Aorta (tissue), 5 donors: ENCODE measurements around the gene UAP1. TPM values are rescaled to one million over a fixed set of nuclear protein-coding genes. Genes with fewer than 3 reads are reported as not detected.

Experiments used
- ATAC-seq: fragments of 200-7000 bp; cut with Tn5 transposase; one replicate; pipeline ENCODE4 v1.9.1; 2022; ENCODE audit warnings: moderate library complexity; ENCODE audit not compliant: low FRiP score
- DNase-seq, 2 donors: peaks; one replicate each; pipeline ENCODE4 v3.0.0-alpha.2; 2020
- H3K27ac ChIP-seq, 2 donors: one replicate each; pipeline ENCODE4 v1.5.1; 2013; ENCODE audit warnings: low read length in 2 of 2, mild to moderate bottlenecking in 2 of 2, moderate library complexity in 2 of 2, control low read depth in 1 of 2, inconsistent platforms in 1 of 2, low read depth in 1 of 2
- H3K27me3 ChIP-seq, 2 donors: one replicate each; pipeline ENCODE4 v1.6.1; 2013; ENCODE audit warnings: control low read depth in 1 of 2, low read length in 1 of 2, mild to moderate bottlenecking in 1 of 2, moderate library complexity in 1 of 2; ENCODE audit not compliant: insufficient read depth in 2 of 2, control insufficient read depth in 1 of 2
- H3K36me3 ChIP-seq, 2 donors: one replicate each; pipeline ENCODE4 v1.6.1; 2013; ENCODE audit warnings: control low read depth in 1 of 2, low read length in 1 of 2, mild to moderate bottlenecking in 1 of 2; ENCODE audit not compliant: insufficient read depth in 2 of 2, control insufficient read depth in 1 of 2
- H3K4me1 ChIP-seq, 2 donors: one replicate each; pipeline ENCODE4 v1.6.1; 2013; ENCODE audit warnings: low read length in 2 of 2, control low read depth in 1 of 2, mild to moderate bottlenecking in 1 of 2, moderate library complexity in 1 of 2; ENCODE audit not compliant: insufficient read depth in 2 of 2, control insufficient read depth in 1 of 2
- H3K4me3 ChIP-seq, 2 donors: one replicate each; pipeline ENCODE4 v1.5.1; 2013; ENCODE audit warnings: low read length in 2 of 2, control low read depth in 1 of 2, mild to moderate bottlenecking in 1 of 2
- H3K9me3 ChIP-seq: one replicate; pipeline ENCODE4 v1.6.1; 2013; ENCODE audit warnings: mild to moderate bottlenecking, low read length; ENCODE audit not compliant: control insufficient read depth
- WGBS, 2 donors: extraction: QIAGEN DNeasy Blood & Tissue Kit; methylation state at CpG; one replicate each; pipeline ENCODE4 v1.1.7; 2013; 5-methylcytosine and 5-hydroxymethylcytosine counted together
- intact Hi-C, 2 donors: fragments of 100-400 bp; cut with DNase I; formaldehyde crosslinking; loops; one replicate each; pipeline versions ENCODE4 v1.14.2 to v1.15.0; 2022
- polyA plus RNA-seq, 2 donors: library from polyadenylated mRNA; stranded (reverse); fragments of 200-250 nt; gene quantifications; one replicate each; pipeline ENCODE4 v1.2.3, GENCODE V29; 2013
- total RNA-seq, 2 donors: library from RNA; stranded (reverse); fragmentation: NEBNext Ultra II Directional; extraction: Animal tissue kit (Norgen Biotek cat#: 25700); gene quantifications; one replicate each; pipeline ENCODE4 v1.2.1, GENCODE V29; 2021
- donor health status: healthy with polysubstance abuse.
- donor health status: Bipolar disorder and iron deficiency.
- donor health status: DM: no; HTN: no; CAD: no.
- donor health status: DM: no; HTN: no; CAD: no.
- donor health status: DM: yes; HTN: yes; CAD: no.

UAP1 gene
- total and polyA plus RNA-seq, 4 donors = 32.2 to 138 (median 73.3) TPM

DNA sequence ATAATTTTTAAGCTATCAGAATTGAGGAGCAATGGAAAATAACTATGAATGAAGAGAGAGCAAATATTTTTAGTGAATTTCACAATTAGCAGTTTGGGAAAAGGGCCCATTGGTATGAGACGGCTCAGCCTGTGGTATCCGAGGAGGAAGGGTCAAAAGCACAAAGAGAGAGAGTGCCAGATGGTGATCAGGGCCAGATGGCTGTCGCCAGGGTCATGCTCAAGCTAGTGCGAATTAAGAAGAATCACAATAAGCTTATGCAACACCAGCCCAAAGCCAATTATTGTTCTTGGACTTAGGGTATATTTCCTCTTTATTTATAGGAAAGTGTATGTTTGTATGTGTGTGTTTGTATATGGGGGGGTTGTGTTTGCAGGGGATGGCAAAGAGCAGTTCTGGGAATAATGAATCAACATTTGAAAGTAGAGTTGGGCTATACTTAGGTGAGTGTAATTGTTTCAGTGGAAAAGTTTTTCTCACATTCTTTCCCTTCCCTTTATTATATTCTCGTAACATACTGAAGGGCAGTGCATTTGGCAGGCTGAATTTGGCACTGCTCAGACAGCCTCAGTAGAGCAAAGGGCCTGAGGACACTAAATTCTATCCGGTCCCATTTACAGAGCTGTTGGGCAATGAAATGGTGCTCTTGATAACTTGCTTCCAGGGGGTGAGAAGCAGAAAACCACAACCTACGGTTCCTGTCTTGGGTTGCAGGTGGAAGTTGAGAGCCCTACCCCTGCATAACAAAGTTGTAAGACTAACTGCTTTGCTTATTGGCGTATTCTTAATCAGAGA is 51.3 kb downstream of the UAP1 start:
- WGBS, 2 donors = 11 to 12% methylated on average over 8 of the region's 8 CpGs
- intact Hi-C loops = loop anchor here (5.0 kb wide), 1 partner anchor 189 kb away; no protein-coding TSS in a partner anchor
- H3K27me3 ChIP-seq = no peaks in the 10 kb centered on the region
- no peaks in the 10 kb centered on the region for H3K9me3 ChIP-seq
- peaks cover 0 to 6% of the 10 kb centered on the region in 2 donors for H3K4me1 ChIP-seq
- H3K4me3 ChIP-seq = no peak overlapping the region
- peak overlapping the region in 1 of 2 donors; percentile 89 for H3K27ac ChIP-seq
- H3K36me3 ChIP-seq = peaks cover 0 to 2% of the 10 kb centered on the region in 2 donors
- peak in 1 of 2 donors; percentile 59 for DNase-seq
- ATAC-seq = peak; percentile 87

- no peak for ATAC-seq
- WGBS, 2 donors = 91 to 94% methylated on average over 1 of the region's 1 CpG
- no peak for DNase-seq
- intact Hi-C loops = no loop called here
- no peak overlapping the region for H3K27ac ChIP-seq
- no peaks in the 10 kb centered on the region for H3K27me3 ChIP-seq
- H3K4me3 ChIP-seq = no peak overlapping the region
- peaks cover 0 to 6% of the 10 kb centered on the region in 2 donors for H3K4me1 ChIP-seq
- no peaks in the 10 kb centered on the region for H3K9me3 ChIP-seq
- no peaks in the 10 kb centered on the region for H3K36me3 ChIP-seq
These were observed 55.3 kb downstream of the UAP1 start for GRCh38 chr1:162616848-162617247.

DNA sequence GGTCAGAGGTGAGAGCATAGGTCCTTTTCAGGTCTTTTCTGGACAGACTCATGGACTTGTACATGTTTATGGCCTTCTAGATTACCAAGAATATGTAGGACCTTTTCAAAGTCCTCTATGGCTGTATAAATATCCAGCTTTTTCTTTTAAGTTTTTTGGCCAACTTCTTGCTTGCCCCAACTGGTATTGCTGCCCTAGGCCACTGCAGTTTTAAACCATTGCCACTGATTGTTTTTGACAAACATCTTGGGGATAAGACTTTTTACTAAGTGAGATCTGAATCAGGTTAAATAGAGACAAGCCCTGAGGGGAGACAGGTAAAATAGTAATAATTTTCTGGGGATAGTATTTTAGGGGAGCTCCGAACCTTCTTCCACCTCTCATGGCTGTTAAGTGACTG is 56.0 kb downstream of the UAP1 start:
- intact Hi-C loops = no loop called here
- no peaks in the 10 kb centered on the region for H3K9me3 ChIP-seq
- H3K27me3 ChIP-seq = no peaks in the 10 kb centered on the region
- no peak overlapping the region for H3K27ac ChIP-seq
- WGBS, 2 donors = 96 to 100% methylated on average over 1 of the region's 1 CpG
- DNase-seq = no peak
- no peak overlapping the region for H3K4me3 ChIP-seq
- H3K4me1 ChIP-seq = peaks cover 0 to 6% of the 10 kb centered on the region in 2 donors
- no peak for ATAC-seq
- H3K36me3 ChIP-seq = no peaks in the 10 kb centered on the region

DNA sequence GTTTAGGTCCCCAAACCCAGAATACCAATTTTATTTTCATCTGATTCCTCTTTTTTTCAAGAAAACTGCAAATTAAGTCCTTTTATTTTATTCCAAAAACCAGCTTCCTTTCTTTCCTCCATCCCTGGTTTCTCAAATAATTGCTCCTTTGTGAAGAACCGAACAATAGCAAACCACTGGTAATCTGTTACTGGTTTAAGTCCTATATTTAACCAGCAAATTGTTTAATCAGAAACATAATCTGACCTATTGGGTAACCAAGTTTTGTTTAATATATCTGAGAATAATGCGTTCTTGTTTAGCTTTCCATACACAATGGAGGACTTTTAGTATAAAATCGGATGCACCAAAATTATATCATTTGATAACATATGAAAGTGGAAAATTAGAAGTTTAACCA is 57.6 kb downstream of the UAP1 start:
- intact Hi-C loops = no loop called here
- Histone ChIP-seq H3K36me3 (no peaks in the 10 kb centered on the region), H3K9me3 (no peaks in the 10 kb centered on the region), H3K27ac (no peak overlapping the region), H3K4me3 (no peak overlapping the region), H3K4me1 (no peaks in the 10 kb centered on the region), H3K27me3 (no peaks in the 10 kb centered on the region)
- ATAC-seq = no peak
- 95 to 96% methylated on average over 3 of the region's 3 CpGs for WGBS, 2 donors
- no peak for DNase-seq

GRCh38 chr1:162621256-162621655 is 59.7 kb downstream of the UAP1 start:
- Histone ChIP-seq H3K4me3 (no peak overlapping the region), H3K27ac (no peak overlapping the region), H3K9me3 (no peaks in the 10 kb centered on the region), H3K36me3 (no peaks in the 10 kb centered on the region), H3K4me1 (no peaks in the 10 kb centered on the region), H3K27me3 (no peaks in the 10 kb centered on the region)
- intact Hi-C loops = no loop called here
- ATAC-seq (no peak), DNase-seq (no peak)

DNA sequence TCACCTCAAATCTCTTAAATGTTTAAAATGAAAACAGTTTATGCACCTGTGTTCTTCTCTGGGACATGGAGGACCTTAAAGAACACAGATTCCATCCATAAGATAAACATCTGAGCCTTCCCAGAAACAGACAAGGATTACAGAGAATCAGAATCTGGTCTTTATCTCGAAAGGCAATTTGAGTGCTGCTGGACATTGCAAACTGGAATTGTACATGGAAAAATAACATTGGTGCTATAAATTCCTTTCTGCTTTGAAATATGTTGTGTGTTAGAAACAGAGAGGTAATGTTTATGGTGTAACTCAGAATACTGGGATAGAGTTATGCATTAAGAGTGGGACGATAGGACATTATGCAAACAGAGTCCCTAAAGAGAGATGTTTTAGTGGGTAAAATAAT is 64.2 kb downstream of the UAP1 start:
- intact Hi-C loops = no loop called here
- WGBS, 2 donors = 28 to 34% methylated on average over 2 of the region's 2 CpGs
- no peaks in the 10 kb centered on the region for H3K9me3 ChIP-seq
- no peaks in the 10 kb centered on the region for H3K27me3 ChIP-seq
- DNase-seq (no peak), ATAC-seq (no peak)
- no peak overlapping the region for H3K27ac ChIP-seq
- no peaks in the 10 kb centered on the region for H3K36me3 ChIP-seq
- peaks cover under 1 to 4% of the 10 kb centered on the region in 2 donors for H3K4me1 ChIP-seq
- no peak overlapping the region for H3K4me3 ChIP-seq

GRCh38 chr1:162626094-162626493 is 64.6 kb downstream of the UAP1 start:
- DNase-seq (no peak), ATAC-seq (no peak)
- H3K9me3 ChIP-seq = no peaks in the 10 kb centered on the region
- 4 to 9% methylated on average over 2 of the region's 2 CpGs for WGBS, 2 donors
- H3K27ac ChIP-seq = no peak overlapping the region
- H3K4me1 ChIP-seq = peaks cover 2 to 4% of the 10 kb centered on the region in 2 donors
- no peaks in the 10 kb centered on the region for H3K36me3 ChIP-seq
- H3K4me3 ChIP-seq = peak overlapping the region in 1 of 2 donors; percentile 58
- intact Hi-C loops = no loop called here
- H3K27me3 ChIP-seq = no peaks in the 10 kb centered on the region

DNA sequence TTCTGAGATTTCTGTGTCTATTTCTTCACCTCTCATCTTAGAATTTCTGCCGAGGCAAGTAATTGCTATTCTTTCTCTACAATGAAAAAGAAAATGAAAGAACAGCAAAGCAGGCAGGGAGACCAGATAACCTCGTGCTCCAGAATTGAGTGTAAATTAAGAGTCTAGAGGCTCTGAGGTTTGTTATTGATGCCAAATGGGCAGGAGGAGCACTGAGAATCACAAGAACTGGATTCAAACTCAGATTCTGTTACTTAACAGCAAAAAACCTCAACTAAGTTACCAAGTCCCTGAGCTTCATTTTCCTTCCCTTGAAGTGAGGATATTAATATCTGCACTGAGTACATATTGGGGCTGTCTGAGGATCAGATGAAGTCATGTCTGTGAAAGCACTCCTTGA is 65.2 kb downstream of the UAP1 start:
- Histone ChIP-seq H3K27ac (peak overlapping the region; percentile 6 to 28), H3K4me3 (peak overlapping the region; percentile 47 to 54), H3K27me3 (no peaks in the 10 kb centered on the region), H3K36me3 (no peaks in the 10 kb centered on the region), H3K9me3 (no peaks in the 10 kb centered on the region), H3K4me1 (peaks cover 2 to 4% of the 10 kb centered on the region in 2 donors)
- intact Hi-C loops = no loop called here
- ATAC-seq = peak; percentile 16
- DNase-seq = no peak
- 2% methylated on average over 2 of the region's 2 CpGs for WGBS, 2 donors

DNA sequence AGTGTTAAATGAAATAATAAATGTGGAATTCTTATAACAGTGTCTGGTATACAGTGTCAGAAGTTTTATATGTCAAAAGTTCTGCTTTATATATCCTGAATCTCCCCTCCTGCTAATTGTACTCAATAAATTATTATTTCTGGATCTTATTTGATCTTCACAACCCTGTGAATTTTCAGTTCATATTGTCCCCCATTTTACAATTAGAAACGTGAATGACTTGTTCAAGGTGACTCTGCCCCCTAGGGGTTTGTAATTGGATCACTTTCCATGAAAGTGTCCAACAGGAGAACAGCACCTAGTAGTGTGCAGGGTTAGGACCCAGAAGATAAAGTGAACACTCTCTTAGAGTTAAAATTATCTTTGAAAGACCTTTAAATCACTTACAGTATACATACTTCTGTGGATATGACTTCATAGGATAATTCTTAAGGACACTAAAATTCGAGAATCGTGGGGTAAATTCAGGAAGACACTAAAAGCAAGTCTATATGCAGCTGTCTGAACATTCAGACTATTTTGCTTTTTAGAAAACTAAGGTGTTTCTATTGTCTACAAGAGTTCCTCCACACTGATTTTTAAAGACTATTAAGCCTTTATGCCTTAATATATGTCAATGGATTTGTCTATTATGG is 66.3 kb downstream of the UAP1 start:
- WGBS, 2 donors = 58 to 60% methylated on average over 3 of the region's 3 CpGs
- DNase-seq (no peak), ATAC-seq (no peak)
- Histone ChIP-seq H3K4me1 (peaks cover 2 to 4% of the 10 kb centered on the region in 2 donors), H3K4me3 (no peak overlapping the region), H3K27ac (no peak overlapping the region), H3K27me3 (no peaks in the 10 kb centered on the region), H3K9me3 (no peaks in the 10 kb centered on the region), H3K36me3 (no peaks in the 10 kb centered on the region)
- intact Hi-C loops = no loop called here
